NB4 (cell line): ENCODE data around the gene CCDC88C.

Source experiments
- DNase-seq: peaks from one replicate; pipeline ENCODE4 v3.0.0; 2010; ENCODE audit warnings: low read depth
- H3K4me3 ChIP-seq: one replicate; pipeline ENCODE4 v1.5.1; 2011; ENCODE audit warnings: mild to moderate bottlenecking, low read depth, low read length, moderate library complexity
- MYC ChIP-seq: IDR thresholded peaks from 2 replicates; pipeline ENCODE4 v1.6.1; 2011; ENCODE audit warnings: low read depth, low read length
- POLR2A ChIP-seq: IDR thresholded peaks from 2 replicates; pipeline ENCODE4 v1.6.1; 2011; ENCODE audit warnings: mild to moderate bottlenecking; ENCODE audit not compliant: insufficient read length; ENCODE audit errors: extremely low read depth
- TF ChIP-seq, protein P1 (sequence below): IDR thresholded peaks from 2 replicates; pipeline ENCODE4 v1.6.1; 2011; ENCODE audit warnings: low read depth, low read length
- TF ChIP-seq, protein P2 (sequence below): IDR thresholded peaks from one replicate; pipeline ENCODE4 v1.5.1; 2012; ENCODE audit warnings: low read depth, low read length

Gene CCDC88C

DNA sequence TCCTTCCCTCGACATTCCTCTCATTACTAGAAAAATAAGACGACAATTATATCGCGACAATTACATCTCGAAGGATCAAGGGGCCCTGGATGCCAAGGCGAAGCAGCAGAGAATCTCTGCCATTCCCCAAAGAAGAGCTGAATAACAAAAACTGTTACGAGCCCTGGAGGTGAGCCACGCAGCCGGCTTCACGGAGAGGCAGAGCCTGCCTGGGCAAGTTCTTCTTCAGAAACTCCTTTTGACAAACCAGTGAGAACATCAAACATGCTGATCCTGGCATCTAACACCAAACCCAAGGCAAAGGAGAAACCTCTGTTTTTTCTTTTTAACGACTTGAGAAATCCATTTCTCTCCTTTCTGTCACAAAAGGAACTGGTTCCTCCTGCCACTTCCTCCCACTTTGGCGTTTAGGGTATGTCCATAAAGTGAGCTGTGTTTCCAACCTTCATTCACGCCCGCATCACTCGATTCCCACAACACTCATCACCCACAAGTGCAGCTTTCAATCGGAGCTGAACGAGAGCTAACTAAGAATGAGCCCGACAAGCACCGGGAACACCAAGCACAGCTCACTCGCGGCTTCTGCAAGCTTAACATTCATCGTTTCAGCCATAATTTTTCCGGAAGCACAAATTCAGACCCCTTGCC, 21.5 kb downstream of the CCDC88C start:
- H3K4me3 ChIP-seq, result no peak overlapping the region
- no peak for DNase-seq
- TF ChIP-seq, protein P1, sequence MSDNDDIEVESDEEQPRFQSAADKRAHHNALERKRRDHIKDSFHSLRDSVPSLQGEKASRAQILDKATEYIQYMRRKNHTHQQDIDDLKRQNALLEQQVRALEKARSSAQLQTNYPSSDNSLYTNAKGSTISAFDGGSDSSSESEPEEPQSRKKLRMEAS, result no peak
- no peak for TF ChIP-seq MYC
- no peak for TF ChIP-seq POLR2A
- TF ChIP-seq, protein P2, sequence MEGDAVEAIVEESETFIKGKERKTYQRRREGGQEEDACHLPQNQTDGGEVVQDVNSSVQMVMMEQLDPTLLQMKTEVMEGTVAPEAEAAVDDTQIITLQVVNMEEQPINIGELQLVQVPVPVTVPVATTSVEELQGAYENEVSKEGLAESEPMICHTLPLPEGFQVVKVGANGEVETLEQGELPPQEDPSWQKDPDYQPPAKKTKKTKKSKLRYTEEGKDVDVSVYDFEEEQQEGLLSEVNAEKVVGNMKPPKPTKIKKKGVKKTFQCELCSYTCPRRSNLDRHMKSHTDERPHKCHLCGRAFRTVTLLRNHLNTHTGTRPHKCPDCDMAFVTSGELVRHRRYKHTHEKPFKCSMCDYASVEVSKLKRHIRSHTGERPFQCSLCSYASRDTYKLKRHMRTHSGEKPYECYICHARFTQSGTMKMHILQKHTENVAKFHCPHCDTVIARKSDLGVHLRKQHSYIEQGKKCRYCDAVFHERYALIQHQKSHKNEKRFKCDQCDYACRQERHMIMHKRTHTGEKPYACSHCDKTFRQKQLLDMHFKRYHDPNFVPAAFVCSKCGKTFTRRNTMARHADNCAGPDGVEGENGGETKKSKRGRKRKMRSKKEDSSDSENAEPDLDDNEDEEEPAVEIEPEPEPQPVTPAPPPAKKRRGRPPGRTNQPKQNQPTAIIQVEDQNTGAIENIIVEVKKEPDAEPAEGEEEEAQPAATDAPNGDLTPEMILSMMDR, result no peak

DNA sequence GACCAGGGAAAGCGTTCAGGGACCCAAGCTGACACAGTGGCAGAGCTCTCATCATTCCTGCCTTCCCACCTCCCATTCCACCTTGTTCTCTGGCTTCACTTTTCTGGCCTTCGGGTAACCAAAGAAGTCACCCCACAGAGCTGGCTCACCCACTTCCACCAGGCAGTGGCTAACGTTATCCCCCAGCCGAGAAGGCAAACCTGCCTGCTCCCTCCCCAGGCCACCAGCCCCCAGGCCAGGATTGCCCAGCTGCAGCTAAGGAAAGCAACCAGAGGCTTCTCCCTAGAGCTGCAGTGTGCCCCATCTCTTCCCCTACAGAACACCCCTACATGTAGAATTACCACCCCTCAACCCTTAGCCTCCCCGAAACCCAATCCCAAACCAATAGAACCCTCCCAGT, 22.2 kb downstream of the CCDC88C start:
- no peak for DNase-seq
- H3K4me3 ChIP-seq, result no peak overlapping the region
- TF ChIP-seq MYC (no peak), POLR2A (no peak)
- TF ChIP-seq, protein P2, result no peak
- TF ChIP-seq, protein P1, result no peak

DNA sequence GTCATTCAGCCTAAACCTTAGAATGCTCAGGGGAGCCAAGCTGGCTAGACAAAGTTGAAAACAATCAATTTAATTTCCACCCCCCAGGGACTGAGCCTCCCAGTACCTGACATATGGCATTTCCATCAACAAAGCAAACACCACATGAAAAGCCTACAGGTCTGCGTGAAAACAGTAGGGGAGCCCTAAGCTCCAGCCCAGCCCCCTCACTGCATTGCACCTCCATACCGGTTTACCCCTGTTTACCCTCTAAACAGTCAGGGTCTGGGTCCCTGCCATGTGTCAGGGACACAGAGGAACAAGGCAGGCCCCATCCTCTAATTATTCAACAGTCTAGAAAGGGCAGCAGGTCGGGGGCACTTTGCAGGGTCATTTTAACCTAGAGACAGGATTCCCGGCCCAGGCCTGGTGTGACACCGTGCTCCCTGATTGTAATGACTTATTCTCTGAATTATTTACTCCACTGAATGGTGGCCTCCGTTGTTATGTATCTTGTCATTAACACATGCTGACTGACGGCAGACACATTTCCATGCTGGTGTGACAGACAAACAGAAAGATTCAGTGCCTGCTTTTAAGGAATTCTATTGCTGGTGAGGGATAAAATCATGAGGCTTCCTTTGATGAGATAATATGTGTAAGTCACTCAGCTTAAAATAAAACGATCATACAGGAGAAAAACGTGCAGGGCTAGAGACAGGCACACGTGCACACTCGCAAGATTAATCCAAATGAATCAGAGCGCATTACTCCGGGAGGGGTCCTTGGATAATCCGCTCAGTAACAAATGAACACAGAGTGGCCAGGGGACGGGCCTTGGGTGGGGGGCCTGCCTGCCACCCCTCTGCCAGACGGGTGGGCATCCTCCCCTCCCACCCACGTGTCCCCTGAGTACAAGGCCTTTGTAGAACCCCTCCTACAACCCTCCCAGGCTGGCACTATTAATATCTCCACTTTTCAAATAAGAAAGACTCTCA, 23.2 kb downstream of the CCDC88C start:
- H3K4me3 ChIP-seq, result no peak overlapping the region
- TF ChIP-seq MYC, result no peak
- TF ChIP-seq, protein P1, result no peak
- no peak for TF ChIP-seq POLR2A
- no peak for DNase-seq

DNA sequence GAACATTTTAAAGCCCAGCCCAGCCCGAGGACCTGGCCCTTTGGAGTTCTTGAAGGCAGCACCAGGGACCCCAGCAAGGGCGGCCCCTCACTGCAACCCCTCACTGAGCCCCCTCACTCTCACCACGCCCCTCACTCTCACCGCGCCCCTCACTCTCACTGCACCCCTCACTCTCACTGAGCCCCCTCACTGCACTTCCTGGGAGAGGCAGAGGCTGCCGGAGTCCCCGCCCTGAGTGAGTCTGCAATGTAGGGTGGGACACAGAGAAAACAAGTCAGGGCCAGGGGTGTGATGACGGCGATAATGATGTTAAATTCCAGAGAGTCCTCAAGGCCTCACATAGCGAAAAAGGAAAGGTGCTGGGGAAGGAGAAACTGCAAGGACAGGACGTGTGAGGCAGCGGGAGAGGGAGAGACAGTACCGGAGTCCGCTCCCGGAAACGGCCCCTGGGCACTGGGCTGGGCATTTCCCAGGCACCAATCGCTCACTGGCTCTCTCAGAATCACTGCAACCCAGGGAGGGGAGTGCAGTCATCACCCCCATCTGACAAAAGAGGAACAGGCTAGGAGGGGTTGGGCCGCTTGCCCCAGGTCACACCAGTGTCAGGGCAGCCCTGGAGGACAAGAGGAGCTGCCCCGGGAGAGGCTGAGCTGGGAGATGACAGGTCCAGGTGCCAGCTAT, 24.9 kb downstream of the CCDC88C start:
- TF ChIP-seq, protein P2, result no peak
- TF ChIP-seq POLR2A (no peak), MYC (no peak)
- TF ChIP-seq, protein P1, result no peak
- H3K4me3 ChIP-seq, result no peak overlapping the region
- no peak for DNase-seq

DNA sequence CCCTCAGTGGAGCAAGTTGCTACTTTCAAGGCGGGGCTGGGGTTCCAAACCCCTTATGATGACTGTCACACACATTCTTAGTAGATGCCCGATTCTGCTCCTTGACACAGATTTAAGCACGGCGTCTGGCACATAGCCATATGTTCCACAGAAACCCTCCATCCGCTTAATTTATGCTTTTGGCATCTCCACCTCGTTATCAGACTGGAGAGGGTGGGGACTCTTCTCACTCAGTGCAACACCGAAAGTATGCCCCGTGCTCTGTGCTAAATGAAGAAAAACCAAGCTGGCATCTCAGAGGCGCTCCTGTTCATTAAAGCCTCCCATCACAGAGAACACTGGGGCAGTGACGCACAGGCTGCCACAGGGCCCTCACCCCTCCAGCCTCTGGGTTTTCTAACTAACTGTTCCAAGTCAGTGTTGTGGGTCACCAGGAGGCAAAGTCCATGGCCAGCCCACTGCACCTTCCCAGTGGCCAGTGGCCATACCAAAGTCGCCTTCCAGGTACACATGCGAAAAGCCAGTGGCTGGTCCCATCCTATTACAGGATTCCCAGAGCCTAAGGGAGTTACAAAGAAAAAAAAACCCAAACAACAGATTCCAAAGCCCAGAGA, 27.3 kb downstream of the CCDC88C start:
- TF ChIP-seq MYC, result no peak
- TF ChIP-seq, protein P1, result no peak
- TF ChIP-seq, protein P2, result no peak
- no peak for TF ChIP-seq POLR2A
- no peak for DNase-seq
- H3K4me3 ChIP-seq, result no peak overlapping the region
